Esophagus (tissue), 2 donors: Measurements from ENCODE around the gene SDC4. TPM values are rescaled to one million over a fixed set of nuclear protein-coding genes. Genes with fewer than 3 reads are reported as not detected.

Experiments
- H3K27ac ChIP-seq, 2 donors: one replicate each; pipeline ENCODE4 v1.5.1; 2013; ENCODE audit warnings: low read depth in 2 of 2, mild to moderate bottlenecking in 2 of 2, inconsistent platforms in 1 of 2, low read length in 1 of 2, moderate library complexity in 1 of 2
- H3K27me3 ChIP-seq, 2 donors: one replicate each; pipeline ENCODE4 v1.6.1; 2013; ENCODE audit warnings: low read length in 2 of 2, control low read depth in 1 of 2, mild to moderate bottlenecking in 1 of 2; ENCODE audit not compliant: insufficient read depth in 2 of 2, control insufficient read depth in 1 of 2
- H3K36me3 ChIP-seq, 2 donors: one replicate each; pipeline ENCODE4 v1.6.1; 2013; ENCODE audit warnings: low read length in 1 of 2; ENCODE audit not compliant: control insufficient read depth in 2 of 2, insufficient read depth in 2 of 2
- H3K4me1 ChIP-seq, 2 donors: one replicate each; pipeline ENCODE4 v1.6.1; 2013; ENCODE audit warnings: low read length in 1 of 2; ENCODE audit not compliant: control insufficient read depth in 2 of 2, insufficient read depth in 2 of 2
- H3K4me3 ChIP-seq, 2 donors: one replicate each; pipeline ENCODE4 v1.5.1; 2013; ENCODE audit warnings: low read length in 2 of 2, mild to moderate bottlenecking in 2 of 2, low read depth in 1 of 2, moderate library complexity in 1 of 2
- H3K9me3 ChIP-seq, 2 donors: one replicate each; pipeline ENCODE4 v1.6.1; 2013; ENCODE audit warnings: mild to moderate bottlenecking in 2 of 2, low read depth in 1 of 2, low read length in 1 of 2, moderate library complexity in 1 of 2; ENCODE audit not compliant: control insufficient read depth in 2 of 2, insufficient read depth in 1 of 2
- WGBS, 2 donors: extraction: QIAGEN DNeasy Blood & Tissue Kit; methylation state at CpG; one replicate each; pipeline ENCODE4 v1.1.7; 2013; 5-methylcytosine and 5-hydroxymethylcytosine counted together
- polyA plus RNA-seq, 2 donors: library from polyadenylated mRNA; stranded (reverse); fragments of 200-250 nt; gene quantifications; one replicate each; pipeline ENCODE4 v1.2.3, GENCODE V29; 2013
- donor health status: healthy with polysubstance abuse.
- donor health status: Bipolar disorder and iron deficiency.

The SDC4 gene
- polyA plus RNA-seq, 2 donors = 49.4 to 64.6 TPM

DNA sequence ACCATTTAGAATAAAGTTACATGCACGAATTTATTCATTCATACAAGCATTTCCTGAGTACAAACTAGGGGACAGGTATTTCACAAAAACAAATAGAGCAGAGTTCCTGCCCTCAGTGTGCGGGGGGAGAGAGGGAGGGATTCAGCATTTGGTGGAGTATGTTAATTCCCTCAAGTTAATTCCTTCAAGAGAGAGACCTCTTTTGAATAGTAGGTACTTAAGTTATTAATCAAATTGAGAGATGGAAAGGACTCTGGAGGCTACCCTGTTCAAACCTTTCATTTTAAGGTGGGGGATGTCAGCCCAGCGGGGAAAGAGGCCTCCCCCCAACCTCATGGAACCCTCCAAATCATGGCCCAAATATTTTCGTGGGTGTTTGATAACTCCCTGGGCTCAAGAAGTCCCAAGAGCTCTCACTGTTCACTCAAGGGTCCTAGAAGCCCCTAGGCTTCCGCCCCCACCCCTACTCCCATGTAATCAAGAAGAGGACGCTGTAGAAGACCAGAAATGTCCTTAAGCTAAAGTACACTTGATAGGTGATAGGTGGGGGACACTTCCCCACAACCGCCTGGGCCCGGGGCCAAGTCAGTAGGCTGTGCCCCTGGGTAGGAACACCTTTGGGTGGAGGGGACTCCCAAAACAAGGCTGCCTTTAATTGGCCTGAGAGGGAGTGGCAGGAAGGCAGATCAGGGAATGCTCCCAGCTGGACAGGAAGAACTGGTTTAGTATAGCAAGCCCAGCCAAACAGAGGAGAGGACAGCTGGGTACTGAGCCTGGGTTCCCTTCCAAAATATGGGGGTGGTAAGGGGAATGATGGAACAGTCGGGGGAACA lies 2.9 kb downstream of the SDC4 start:
- Histone ChIP-seq H3K9me3 (no peaks in the 10 kb centered on the region), H3K4me1 (peaks cover 9 to 25% of the 10 kb centered on the region in 2 donors), H3K36me3 (no peaks in the 10 kb centered on the region), H3K27me3 (no peaks in the 10 kb centered on the region), H3K4me3 (peak overlapping the region; percentile 77 to 86), H3K27ac (peak overlapping the region; percentile 89 to 98)
- WGBS, 2 donors = 47% methylated on average over 9 of the region's 9 CpGs

DNA sequence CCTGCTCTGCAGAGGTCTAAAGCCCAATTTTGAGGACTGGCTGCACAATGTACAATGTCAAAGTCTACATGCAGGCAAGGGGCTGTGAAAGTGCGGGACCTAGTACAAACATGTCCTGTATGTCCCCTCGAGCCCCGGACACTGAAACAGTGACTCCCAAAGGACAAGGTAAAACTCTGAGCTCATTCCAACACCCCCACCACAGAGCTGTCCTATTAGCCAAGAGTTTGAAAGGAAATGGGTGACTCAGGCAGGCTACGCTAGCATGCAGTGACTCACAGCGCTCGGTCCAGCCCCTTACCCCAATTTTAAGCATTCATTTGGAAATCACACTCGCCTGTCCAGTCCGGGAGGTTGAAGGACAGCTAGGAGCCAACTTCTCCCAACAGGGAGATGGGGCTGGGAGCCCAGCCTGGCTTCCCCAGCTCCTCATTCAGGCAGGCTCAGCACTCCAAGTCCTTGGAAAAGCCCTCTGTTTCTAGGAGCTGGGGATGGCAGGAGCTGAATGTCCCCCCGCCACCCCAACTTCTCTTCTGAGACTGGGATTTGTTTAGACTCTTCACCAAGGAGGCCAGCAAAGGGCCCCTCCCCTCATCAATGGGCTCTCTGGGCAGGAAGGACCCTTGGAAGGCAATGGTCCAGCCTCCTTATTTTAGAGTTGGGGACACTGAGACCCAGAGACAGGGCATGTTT lies 3.9 kb downstream of the SDC4 start:
- 24 to 34% methylated on average over 9 of the region's 9 CpGs for WGBS, 2 donors

DNA sequence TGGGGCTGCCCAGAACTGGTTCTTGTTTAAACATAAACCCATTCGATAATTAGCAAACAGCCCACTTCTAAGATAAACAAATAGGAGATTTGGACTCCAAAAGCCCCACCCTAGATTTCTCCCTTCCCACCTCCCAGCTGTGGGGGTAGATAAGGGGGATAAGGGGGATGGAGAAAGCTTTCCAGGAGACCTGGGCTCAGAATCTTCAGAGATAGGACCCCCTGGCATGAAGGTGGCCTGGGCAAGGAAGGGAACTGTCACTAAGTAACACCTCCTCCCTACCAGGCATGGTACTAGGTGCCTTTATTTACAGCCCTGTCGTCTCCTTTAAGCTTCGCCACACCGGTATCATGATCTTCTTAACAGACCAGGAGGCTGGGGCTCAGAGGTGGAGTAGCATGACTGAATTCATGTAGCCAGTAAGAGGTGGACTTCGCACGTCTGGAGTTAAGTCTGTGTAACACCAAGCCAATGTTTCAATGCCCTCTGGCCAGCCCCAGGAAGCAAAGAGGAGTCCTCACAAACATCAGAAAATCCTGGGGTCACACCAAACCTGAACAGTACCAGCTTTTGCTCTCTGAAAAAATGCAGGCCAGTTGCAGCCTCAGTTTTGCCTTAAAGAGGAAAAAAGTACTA lies 4.6 kb downstream of the SDC4 start:
- WGBS, 2 donors = 41 to 42% methylated on average over 6 of the region's 6 CpGs
- Histone ChIP-seq H3K27ac (peak overlapping the region; percentile 83 to 98), H3K36me3 (peaks cover 0 to 4% of the 10 kb centered on the region in 2 donors), H3K4me1 (peaks cover 13 to 34% of the 10 kb centered on the region in 2 donors), H3K9me3 (no peaks in the 10 kb centered on the region), H3K27me3 (no peaks in the 10 kb centered on the region), H3K4me3 (peak overlapping the region; percentile 14 to 86)

More for the DNA sequence above, 3.9 kb downstream of the SDC4 start:
- Histone ChIP-seq H3K9me3 (no peaks in the 10 kb centered on the region), H3K36me3 (peaks cover 0 to 4% of the 10 kb centered on the region in 2 donors), H3K27me3 (no peaks in the 10 kb centered on the region), H3K27ac (peak overlapping the region; percentile 83 to 98), H3K4me1 (peaks cover 10 to 28% of the 10 kb centered on the region in 2 donors), H3K4me3 (peak overlapping the region in 1 of 2 donors; percentile 86)

DNA sequence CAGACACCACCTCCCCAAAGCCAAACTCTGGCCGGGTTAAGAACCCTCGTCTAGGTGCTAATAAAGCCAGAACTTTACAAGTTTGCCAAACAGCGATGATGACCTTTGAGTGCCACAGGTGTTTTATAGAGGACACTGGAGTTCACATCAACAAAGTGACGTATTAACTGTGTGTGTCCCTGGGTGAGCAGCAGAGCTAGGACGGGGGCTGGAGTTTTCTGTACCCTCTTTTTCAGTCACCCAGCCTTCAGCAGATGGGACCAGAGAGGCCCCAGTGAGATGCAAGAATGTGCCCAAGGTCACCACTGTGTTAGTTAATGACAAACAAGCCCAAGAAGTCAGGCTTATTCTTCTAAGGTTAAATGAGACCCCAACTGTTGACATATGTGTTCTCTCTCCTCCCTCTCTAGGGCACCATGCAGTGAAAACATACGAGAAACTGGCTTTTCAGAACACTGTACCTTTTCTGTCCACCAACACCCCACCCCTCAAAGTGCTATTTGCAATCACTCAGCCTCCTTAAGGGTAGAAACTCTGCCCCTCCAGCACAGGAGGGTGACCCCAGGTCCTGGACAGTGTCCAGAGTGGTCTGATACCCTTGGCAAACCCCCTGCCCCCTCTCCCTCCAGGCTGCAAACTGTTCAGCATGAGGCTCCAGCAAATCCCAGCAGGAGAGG lies 5.2 kb downstream of the SDC4 start:
- no peaks in the 10 kb centered on the region for H3K27me3 ChIP-seq
- H3K4me3 ChIP-seq = peak overlapping the region; percentile 12 to 14
- peaks cover 13 to 38% of the 10 kb centered on the region in 2 donors for H3K4me1 ChIP-seq
- WGBS, 2 donors = 44 to 46% methylated on average over 6 of the region's 6 CpGs
- peaks cover 0 to 4% of the 10 kb centered on the region in 2 donors for H3K36me3 ChIP-seq
- no peaks in the 10 kb centered on the region for H3K9me3 ChIP-seq
- H3K27ac ChIP-seq = peak overlapping the region; percentile 83 to 98

DNA sequence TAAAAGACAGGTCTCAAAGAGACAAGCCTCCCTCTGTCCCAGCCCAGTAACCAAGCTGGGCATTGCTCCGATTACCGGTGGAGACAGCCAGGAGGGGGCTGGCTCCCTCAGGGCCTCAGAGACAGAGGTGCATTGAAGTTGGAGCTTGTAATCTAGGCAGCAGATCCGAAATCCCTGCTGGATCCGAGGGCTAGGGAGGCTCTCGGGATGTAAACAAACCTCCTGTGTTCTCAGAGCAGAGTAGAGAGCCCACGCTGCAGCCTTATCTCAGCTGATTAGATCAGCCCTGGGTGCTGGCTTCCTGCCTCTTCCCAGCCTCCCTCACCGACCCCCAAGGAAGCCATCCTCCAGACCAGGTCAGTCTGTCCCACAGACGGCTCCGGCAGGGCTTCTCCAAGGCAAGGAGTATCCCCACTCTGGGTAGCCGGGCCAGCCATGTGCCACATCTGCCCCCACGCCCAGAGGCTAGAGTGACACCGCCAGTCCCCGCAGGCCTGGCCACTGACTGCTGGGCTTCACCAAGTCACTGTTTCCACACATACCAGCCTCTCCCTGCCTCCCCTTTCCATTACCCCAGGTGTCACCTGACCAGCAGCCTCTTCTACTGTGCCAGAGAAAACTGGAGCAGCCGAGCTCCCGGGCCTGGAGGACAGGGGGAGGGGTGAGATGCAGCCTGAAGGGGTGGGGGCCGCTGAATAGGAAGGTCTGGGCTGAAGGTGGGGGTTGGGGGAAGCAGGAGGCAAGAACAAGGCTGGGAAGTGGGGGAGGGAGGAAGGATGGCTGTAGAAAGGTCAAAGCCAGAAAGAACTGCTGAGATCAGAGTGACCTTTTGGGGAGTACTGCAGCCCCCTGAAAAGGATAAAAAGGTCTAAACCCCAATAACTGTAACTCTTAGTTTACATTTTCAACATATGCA lies 6.0 kb downstream of the SDC4 start:
- peak overlapping the region; percentile 83 to 98 for H3K27ac ChIP-seq
- WGBS, 2 donors = 25 to 29% methylated on average over 16 of the region's 16 CpGs

DNA sequence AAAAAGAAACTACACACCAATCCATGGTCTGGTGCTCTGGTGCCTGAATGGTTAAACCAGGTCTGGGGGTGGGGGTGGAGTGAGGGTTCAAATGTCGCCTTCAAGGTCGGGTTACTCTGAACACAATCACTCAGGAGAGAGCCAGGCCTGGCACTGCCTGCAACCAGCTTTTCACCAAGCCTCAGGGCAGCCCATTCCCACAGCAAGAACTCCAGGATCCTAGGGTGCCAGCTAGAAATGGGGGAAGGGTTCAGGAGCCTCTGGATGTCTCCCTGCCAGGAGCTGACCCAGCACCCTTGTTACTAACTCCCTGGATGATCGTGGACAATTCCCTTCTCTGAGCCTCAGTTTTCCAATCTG lies 6.7 kb downstream of the SDC4 start:
- Histone ChIP-seq H3K4me3 (peak overlapping the region in 1 of 2 donors; percentile 33), H3K27ac (peak overlapping the region; percentile 83 to 98), H3K36me3 (peaks cover 0 to 6% of the 10 kb centered on the region in 2 donors)

More for the DNA sequence above, 6.0 kb downstream of the SDC4 start:
- peaks cover 0 to 4% of the 10 kb centered on the region in 2 donors for H3K36me3 ChIP-seq
- peaks cover 17 to 46% of the 10 kb centered on the region in 2 donors for H3K4me1 ChIP-seq
- H3K4me3 ChIP-seq = peak overlapping the region; percentile 0 to 33
- no peaks in the 10 kb centered on the region for H3K9me3 ChIP-seq
- H3K27me3 ChIP-seq = no peaks in the 10 kb centered on the region

DNA sequence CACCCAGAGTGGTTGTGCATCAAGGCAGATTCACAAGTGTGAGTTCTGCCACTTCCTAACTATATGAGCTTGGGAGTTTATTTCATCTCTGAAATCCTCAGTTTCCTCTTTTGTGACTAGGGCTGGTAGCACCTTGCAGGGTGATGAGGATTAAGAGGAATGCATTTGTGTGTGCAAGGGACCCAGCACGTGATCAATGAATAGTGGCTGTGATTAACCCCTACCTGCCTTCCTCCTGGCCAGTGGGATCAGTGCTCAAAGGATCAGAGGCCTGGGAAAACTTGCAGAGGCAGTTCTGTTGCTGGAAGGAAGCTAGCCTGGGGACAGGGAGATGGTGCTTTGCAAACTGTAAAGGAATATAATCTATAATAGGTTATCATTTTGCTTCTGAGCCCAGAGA lies 7.3 kb downstream of the SDC4 start:
- Histone ChIP-seq H3K36me3 (peaks cover 0 to 6% of the 10 kb centered on the region in 2 donors), H3K4me3 (no peak overlapping the region), H3K27me3 (no peaks in the 10 kb centered on the region), H3K4me1 (peaks cover 17 to 54% of the 10 kb centered on the region in 2 donors), H3K9me3 (no peaks in the 10 kb centered on the region), H3K27ac (peak overlapping the region; percentile 83 to 98)
- 30 to 32% methylated on average over 1 of the region's 1 CpG for WGBS, 2 donors

More for the DNA sequence above, 6.7 kb downstream of the SDC4 start:
- WGBS, 2 donors = 27 to 39% methylated on average over 3 of the region's 3 CpGs
- H3K27me3 ChIP-seq = no peaks in the 10 kb centered on the region
- H3K9me3 ChIP-seq = no peaks in the 10 kb centered on the region
- peaks cover 17 to 51% of the 10 kb centered on the region in 2 donors for H3K4me1 ChIP-seq

DNA sequence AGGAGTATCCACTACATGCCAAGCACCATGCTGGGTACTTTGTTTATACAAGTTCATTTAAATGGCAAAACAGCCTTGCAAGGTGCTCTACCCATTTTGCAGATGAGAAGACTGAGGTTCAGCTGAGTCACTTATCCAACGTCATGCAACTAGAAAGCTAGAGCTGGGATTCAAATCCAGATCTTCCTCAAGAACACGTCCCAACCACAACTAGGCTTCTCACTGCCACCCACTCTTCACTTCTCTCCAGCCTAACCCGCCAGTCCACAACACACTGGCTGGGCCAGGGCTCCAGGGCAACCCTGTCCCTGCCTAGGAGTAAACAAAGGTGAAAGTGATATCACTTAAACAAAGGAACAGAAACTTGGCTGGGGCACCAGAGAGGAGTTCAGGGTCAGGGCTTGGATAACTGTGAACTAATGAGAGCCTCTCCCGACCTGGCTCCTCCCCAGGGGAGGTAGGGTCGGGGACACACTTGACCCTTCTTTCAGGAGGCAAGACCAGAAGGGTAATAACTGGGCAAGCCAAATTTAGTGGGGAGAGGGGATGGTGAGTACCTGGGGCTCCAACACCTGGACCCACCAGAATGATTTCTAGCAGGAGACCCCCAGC lies 7.9 kb downstream of the SDC4 start:
- 38% methylated on average over 5 of the region's 5 CpGs for WGBS, 2 donors
- Histone ChIP-seq H3K36me3 (peaks cover 5 to 11% of the 10 kb centered on the region in 2 donors), H3K9me3 (no peaks in the 10 kb centered on the region), H3K27ac (peak overlapping the region; percentile 83 to 98), H3K4me1 (peaks cover 17 to 54% of the 10 kb centered on the region in 2 donors), H3K4me3 (no peak overlapping the region), H3K27me3 (no peaks in the 10 kb centered on the region)
